Measurements from ENCODE around the gene ATE1.
A peak's percentile ranks its signal among the peaks of the same experiment; 100 is the strongest.

ATE1 gene

GRCh38 chr10:121853950-121854349 is 73.9 kb downstream of the ATE1 start:
- TF ChIP-seq CTCF (conservative IDR thresholded peaks at IDR 0.05; ENCODE audit: low read depth, low read length) = no peak
- H3K4me3 ChIP-seq (ENCODE audit: low read length) = no peak overlapping the region
- no peak for DNase-seq (ENCODE audit: low read depth)

GRCh38 chr10:121851786-121852185 is 76.0 kb downstream of the ATE1 start:
- no peak overlapping the region for H3K4me3 ChIP-seq (ENCODE audit: low read length)
- no peak for TF ChIP-seq CTCF (conservative IDR thresholded peaks at IDR 0.05; ENCODE audit: low read depth, low read length)
- peak; percentile 1 for DNase-seq (ENCODE audit: low read depth)

GRCh38 chr10:121848082-121848481 is 79.7 kb downstream of the ATE1 start:
- H3K4me3 ChIP-seq (ENCODE audit: low read length) = no peak overlapping the region
- DNase-seq (ENCODE audit: low read depth) = no peak
- TF ChIP-seq CTCF (conservative IDR thresholded peaks at IDR 0.05; ENCODE audit: low read depth, low read length) = no peak

- no peak for TF ChIP-seq CTCF (conservative IDR thresholded peaks at IDR 0.05; ENCODE audit: low read depth, low read length)
- H3K4me3 ChIP-seq (ENCODE audit: low read length) = no peak overlapping the region
- DNase-seq (ENCODE audit: low read depth) = no peak
Measured at GRCh38 chr10:121846555-121846954, 81.3 kb downstream of the ATE1 start.

- DNase-seq (ENCODE audit: low read depth) = no peak
- H3K4me3 ChIP-seq (ENCODE audit: low read length) = no peak overlapping the region
- TF ChIP-seq CTCF (conservative IDR thresholded peaks at IDR 0.05; ENCODE audit: low read depth, low read length) = no peak
Measured at GRCh38 chr10:121845044-121845784, 82.6 kb downstream of the ATE1 start.

GRCh38 chr10:121844537-121844936 is 83.3 kb downstream of the ATE1 start:
- no peak overlapping the region for H3K4me3 ChIP-seq (ENCODE audit: low read length)
- no peak for TF ChIP-seq CTCF (conservative IDR thresholded peaks at IDR 0.05; ENCODE audit: low read depth, low read length)
- no peak for DNase-seq (ENCODE audit: low read depth)

- no peak overlapping the region for H3K4me3 ChIP-seq (ENCODE audit: low read length)
- DNase-seq (ENCODE audit: low read depth) = no peak
- no peak for TF ChIP-seq CTCF (conservative IDR thresholded peaks at IDR 0.05; ENCODE audit: low read depth, low read length)
Measured at GRCh38 chr10:121843379-121843778, 84.5 kb downstream of the ATE1 start.

Measured in retinal pigment epithelial cell (primary cell).